Activated CD8-positive, alpha-beta memory T cell treated with anti-CD3 and anti-CD28 coated beads for 36 hours (primary cell): Measurements from ENCODE around the gene CFP. TPM values are rescaled to one million over a fixed set of nuclear protein-coding genes. Genes with fewer than 3 reads are reported as not detected.
"Not testable (repeated sequence)": the region's sequence is repeated elsewhere in the genome, so short reads cannot be mapped to it uniquely, and the experiment has no call there.

ENCODE experiments used
- CTCF ChIA-PET: fragments of 350-600 bp; sonication (Branson Sonifier 250); formaldehyde crosslinking; loops from one replicate; lab custom pipeline; 2021; ENCODE audit warnings: antibody characterized with exemption; lab: Charles Lee
- POLR2A ChIA-PET: fragments of 350-600 bp; sonication (Branson Sonifier 250); formaldehyde crosslinking; loops from one replicate; lab custom pipeline; 2021; ENCODE audit warnings: antibody characterized with exemption; lab: Charles Lee
- total RNA-seq, 2 experiments: library from RNA; stranded (reverse); gene quantifications; one replicate each; pipeline ENCODE4 v1.2.3, GENCODE V29; 2021

Gene CFP
- 1 to 10 TPM in 1 of 2 experiments, under 1 TPM in 1; 0.61 to 1.3 TPM for total RNA-seq

- CTCF ChIA-PET, result no interaction called here
Observed at GRCh38 chrX:47629419-47630200, at the start of gene CFP. TSS of gene CFP (minus strand) at chrX:47629930. CDS start at chrX:47629844, 86 bp downstream.

DNA sequence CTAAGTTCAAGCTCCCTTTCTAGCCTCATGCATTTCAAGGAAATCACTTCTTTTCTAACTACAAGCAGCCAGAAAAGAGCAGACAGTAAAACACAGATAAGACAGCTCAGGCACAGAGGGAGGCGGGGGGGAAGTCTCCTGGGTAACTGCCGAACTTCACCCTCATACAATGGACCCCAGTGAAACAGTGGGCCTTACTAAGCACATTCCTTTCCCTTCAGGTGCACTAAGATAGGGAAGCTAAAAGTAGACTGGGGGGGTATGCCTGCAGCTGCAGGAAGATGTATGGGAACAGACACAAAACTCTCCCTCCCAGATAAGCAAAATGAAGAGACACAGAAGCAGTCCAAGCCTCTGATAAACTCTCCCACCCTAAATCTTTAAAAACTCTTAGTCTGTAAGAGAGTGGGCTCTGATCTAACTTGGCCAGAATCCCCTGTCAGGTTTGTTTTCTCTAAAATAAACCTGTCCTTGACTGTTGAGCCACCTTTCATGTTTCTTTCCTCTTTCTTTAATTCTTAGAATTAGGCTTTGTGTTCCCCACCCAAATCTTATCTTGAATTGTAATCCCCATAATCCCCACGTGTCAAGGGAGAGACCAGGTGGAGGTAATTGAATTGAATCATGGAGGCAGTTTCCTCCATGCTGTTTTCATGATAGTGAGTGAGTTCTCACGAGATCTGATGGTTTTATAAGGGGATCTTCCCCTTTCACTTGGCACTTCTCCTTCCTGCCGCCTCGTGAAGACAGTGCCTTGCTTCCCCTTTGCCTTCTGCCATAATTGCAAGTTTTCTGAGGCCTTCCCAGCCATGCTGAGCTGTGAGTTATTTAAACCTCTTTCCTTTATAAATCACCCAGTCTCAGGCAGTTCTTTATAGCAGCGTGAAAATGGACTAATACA, 46.5 kb upstream of the CFP start:
- CTCF ChIA-PET, POLR2A ChIA-PET: not testable (repeated sequence)

More at GRCh38 chrX:47629419-47630200, at the start of gene CFP:
- POLR2A ChIA-PET, result no interaction called here

DNA sequence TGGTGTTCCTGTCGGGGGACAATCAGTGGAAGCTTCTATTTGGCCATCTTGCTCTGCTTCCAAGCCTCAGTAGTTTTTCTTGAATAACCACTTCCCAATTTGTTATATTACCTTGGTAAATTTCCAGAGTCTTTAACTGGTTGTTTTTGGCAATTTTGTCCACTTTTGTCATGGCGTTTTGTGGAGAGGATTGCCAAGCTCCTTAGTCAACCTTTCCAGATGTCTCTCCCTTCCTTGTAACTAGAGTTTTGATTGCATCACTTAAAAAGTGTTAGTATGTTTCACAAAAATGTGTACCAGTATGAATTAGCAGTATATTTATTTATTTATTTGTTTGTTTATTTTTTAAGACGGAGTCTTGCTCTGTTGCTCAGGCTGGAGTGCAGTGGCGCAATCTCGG, 45.0 kb upstream of the CFP start:
- POLR2A ChIA-PET, result no interaction called here
- CTCF ChIA-PET, result interaction anchor here (1.1 kb wide), 1 partner anchor 12 kb away, joined by 3 read pairs; no protein-coding TSS in a partner anchor

GRCh38 chrX:47665797-47666196, 36.1 kb upstream of the CFP start:
- POLR2A ChIA-PET, CTCF ChIA-PET: not testable (repeated sequence)

- POLR2A ChIA-PET, result no interaction called here
- CTCF ChIA-PET, result no interaction called here
Observed at GRCh38 chrX:47664737-47665136, 35.0 kb upstream of the CFP start.

DNA sequence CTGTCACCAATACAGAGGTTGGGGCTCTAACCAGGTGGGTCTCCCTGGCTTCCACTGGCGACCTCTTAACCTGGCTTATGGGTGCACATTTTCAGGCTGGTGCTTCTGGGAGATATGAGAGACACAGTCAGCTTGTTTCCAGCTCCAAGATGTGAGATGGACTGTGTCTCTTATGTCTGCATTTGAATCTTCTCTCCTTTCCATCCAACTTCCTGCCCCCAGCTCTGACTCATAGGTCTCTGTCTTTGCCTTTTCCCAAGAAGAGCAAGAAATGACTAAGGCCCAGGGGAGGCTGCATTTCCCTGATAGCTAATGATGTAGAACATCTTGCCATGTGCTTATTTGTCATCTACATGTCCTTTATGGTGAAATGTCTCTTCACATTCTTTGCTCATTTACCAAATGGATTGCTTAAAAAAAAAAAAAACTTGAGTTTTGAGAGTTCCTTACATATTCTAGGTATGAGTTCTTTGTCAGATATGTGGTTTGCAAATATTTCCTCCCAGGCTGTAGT, 32.5 kb upstream of the CFP start:
- ChIA-PET POLR2A (interaction anchor here (0.6 to 2.3 kb wide), 2 partner anchors 12 to 174 kb away, joined by 3 to 6 read pairs; partner anchors contain the start of genes ELK1 and ZNF81), CTCF (interaction anchor here (1.2 kb wide), 1 partner anchor 12 kb away, joined by 3 read pairs; no protein-coding TSS in a partner anchor)

- POLR2A ChIA-PET, result interaction anchor here (0.6 to 2.3 kb wide), 2 partner anchors 11 to 175 kb away, joined by 3 to 6 read pairs; partner anchors contain the start of genes ELK1 and ZNF81
- CTCF ChIA-PET, result no interaction called here
Observed at GRCh38 chrX:47661539-47661938, 31.8 kb upstream of the CFP start.

- CTCF ChIA-PET, result no interaction called here
- POLR2A ChIA-PET, result interaction anchor here (0.6 kb wide), 1 partner anchor 514 kb away, joined by 5 read pairs; the partner anchor contains the start of gene RBM10
Observed at GRCh38 chrX:47659421-47659726, 29.6 kb upstream of the CFP start.

DNA sequence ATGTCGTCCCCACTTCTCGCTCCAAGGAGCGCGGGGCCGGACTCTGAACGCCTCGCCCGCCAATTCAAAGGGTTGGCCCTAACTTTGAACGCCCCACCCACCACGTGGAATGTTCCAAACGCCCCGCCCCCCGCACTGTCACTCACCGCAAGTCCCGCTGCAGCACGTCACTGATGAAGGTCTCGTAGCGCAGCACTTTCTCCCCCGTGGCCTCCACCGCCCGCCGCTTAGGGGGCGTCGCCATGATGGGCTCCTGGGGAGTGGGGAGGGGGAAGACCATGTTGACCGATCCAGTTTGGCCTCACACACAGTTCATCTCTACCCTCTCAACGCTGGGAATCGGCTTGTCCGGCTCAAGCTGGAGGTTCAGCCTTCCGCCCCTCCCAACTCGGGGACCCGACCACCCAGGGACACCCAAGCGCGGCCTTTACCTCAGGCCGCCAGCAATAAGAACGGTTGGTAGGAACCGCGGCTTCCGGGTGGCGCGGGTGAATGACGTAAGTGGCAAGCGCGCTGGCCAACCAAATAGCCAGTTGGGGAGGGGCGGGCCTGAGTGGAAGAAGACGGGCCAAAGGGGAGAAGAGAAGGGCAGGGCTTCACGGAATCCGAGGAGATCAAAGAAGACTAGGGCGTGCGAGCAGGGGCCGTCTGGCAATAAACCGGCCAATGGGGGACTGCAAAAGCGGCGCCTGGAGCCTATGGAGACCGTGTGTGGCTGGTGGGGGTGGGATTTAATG, 29.1 kb upstream of the CFP start, which contains the start of gene UXT:
Gene UXT, minus strand, starts transcription at position 497 of the 737 bp plus-strand sequence. Its CDS starts 253 bp downstream, at position 244.
- POLR2A ChIA-PET, result interaction anchor here (0.6 kb wide), 1 partner anchor 514 kb away, joined by 5 read pairs; the partner anchor contains the start of gene RBM10
- CTCF ChIA-PET, result no interaction called here

GRCh38 chrX:47658301-47658683, 28.6 kb upstream of the CFP start:
- POLR2A ChIA-PET, result no interaction called here
- CTCF ChIA-PET, result no interaction called here

- POLR2A ChIA-PET, result interaction anchor here (0.6 to 0.9 kb wide), 2 partner anchors 11 to 126 kb away, joined by 3 to 9 read pairs; no protein-coding TSS in a partner anchor
- CTCF ChIA-PET, result no interaction called here
Observed at GRCh38 chrX:47651043-47651905, 21.5 kb upstream of the CFP start.

- ChIA-PET POLR2A (interaction anchor here (0.6 to 0.9 kb wide), 2 partner anchors 11 to 125 kb away, joined by 3 to 9 read pairs; no protein-coding TSS in a partner anchor), CTCF (no interaction called here)
Observed at GRCh38 chrX:47650164-47651042, 20.7 kb upstream of the CFP start, which contains the start of gene ELK1. TSS of gene ELK1 (minus strand) at chrX:47650563. CDS start at chrX:47641441, 9,122 bp downstream.

DNA sequence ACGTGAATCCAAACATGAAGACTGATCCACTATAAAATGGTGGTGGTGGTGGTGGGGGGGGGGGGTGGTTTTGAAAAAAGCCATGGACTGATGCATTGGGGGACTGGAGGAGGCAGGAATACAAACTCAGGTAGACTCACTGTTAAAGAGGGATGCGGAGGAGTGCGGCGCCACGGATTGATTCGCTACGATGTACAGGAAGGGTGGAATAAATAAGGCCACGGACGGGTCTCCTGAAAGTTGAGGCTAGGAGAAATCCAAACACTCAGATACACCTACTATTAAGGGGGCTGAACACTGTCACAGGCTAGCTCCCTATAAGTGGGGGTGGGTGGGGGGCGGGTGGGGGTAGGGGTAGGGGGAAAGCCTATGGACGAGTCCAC, 20.0 kb upstream of the CFP start:
- POLR2A ChIA-PET, result interaction anchor here (0.6 kb wide), 1 partner anchor 83 kb away, joined by 5 read pairs; no protein-coding TSS in a partner anchor
- CTCF ChIA-PET, result no interaction called here

DNA sequence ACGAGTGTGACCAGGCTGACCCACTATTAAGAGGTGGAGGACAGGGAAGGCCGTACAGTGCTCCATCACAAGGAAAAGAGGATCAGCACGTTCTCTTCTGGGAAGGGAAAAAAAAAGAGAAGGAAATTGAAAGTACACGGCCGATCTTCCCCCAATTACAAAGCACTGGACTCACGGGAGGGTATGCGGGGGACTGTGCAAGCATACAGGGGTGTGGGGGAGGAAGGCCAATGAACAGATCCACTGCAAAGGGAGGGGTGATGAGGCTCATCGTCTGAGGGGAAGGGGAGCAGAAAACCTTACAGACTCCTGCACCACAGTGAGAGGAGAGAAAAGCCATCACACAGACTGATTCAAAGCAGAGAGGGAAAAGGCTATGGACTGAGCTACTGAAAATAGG, 19.5 kb upstream of the CFP start:
- POLR2A ChIA-PET, result interaction anchor here (0.6 kb wide), 1 partner anchor 82 kb away, joined by 5 read pairs; no protein-coding TSS in a partner anchor
- CTCF ChIA-PET, result no interaction called here

DNA sequence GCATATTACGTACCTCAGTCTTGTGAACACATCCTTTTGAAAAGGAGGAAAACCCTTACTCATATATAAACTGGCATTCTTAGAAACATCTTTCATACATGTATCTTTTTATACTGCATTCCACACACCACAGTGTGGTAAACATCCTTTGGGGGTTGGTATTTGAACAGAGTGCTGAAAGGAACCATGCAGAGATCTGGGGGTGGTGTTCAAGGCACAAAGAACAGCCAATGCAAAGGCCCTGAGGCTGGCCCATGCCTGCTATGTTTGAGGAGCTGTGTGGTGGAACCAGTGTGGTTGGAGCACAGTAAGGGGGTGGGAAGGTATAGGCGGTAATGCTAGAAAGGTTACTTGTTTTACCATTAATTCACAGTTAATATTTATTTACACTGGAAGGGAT, 18.6 kb upstream of the CFP start:
- POLR2A ChIA-PET, result no interaction called here
- CTCF ChIA-PET, result no interaction called here

DNA sequence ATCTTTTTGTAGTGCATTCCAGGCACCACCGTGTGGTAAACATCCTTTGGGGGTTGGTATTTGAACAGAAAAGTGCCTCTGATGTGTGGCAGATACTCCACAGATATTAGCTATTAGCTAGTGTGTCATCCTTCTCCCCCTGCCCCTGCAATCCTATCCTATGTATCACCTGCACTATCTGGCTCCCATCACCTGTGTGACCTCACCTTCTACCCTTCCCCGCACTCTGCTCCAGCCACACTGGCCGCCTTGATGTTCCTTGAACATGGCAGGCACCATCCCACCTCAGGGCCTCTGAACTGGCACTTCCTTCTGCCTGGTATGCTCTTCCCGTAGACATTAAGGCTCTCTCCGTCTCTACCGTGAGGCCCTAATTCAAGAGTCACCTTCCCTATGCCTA, 16.9 kb upstream of the CFP start:
- ChIA-PET CTCF (no interaction called here), POLR2A (no interaction called here)

DNA sequence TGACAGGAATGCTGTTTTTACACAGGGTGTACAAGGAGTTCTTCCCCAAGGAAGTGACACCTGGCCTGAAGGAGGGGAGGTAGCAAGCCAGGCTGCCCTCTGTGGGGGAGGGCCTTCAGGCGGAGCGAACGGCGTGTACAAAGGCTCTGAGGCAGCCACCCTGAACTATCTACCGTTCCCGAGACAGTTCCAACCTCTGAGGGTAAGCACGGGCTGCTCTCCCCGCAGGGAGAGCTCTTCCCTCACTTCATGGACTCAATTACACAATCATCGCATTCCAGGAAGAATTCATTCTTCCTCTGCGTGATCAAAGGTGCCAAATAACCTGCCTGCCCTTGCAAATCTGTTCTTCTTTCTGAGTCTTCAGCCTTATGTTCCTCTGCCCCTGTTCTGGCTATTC, 15.8 kb upstream of the CFP start:
- POLR2A ChIA-PET, result no interaction called here
- CTCF ChIA-PET, result interaction anchor here (0.6 kb wide), 1 partner anchor 1176 kb away, joined by 5 read pairs; no protein-coding TSS in a partner anchor
